ENCODE measurements around the gene RFX2.

RFX2 gene

GRCh38 chr19:6045108-6045507 lies 65.2 kb downstream of the RFX2 start:
- Histone ChIP-seq H3K4me1 (ENCODE audit: control insufficient read depth in 2 of 2, insufficient read depth in 1 of 2, low read depth in 1 of 2, low read length in 2 of 2) (peaks cover 0 to 3% of the 10 kb centered on the region in 2 donors), H3K4ac (ENCODE audit: low read length) (no peak overlapping the region), H3K4me3 (ENCODE audit: low read length in 2 of 2) (no peak overlapping the region), H3K14ac (ENCODE audit: low read length) (no peak overlapping the region), H2BK15ac (ENCODE audit: low read length) (no peak overlapping the region), H3K18ac (ENCODE audit: low read length) (no peak overlapping the region), H3K36me3 (replicated peaks in 1 of 2; ENCODE audit: control insufficient read depth in 2 of 2, insufficient read depth in 2 of 2, low read length in 2 of 2) (peaks cover 2 to 40% of the 10 kb centered on the region in 2 donors), H2AFZ (ENCODE audit: low read length) (no peak overlapping the region), H3K79me1 (ENCODE audit: low read depth, low read length) (peaks cover 4% of the 10 kb centered on the region), H2AK5ac (ENCODE audit: low read depth, low read length) (no peak overlapping the region), H4K91ac (ENCODE audit: low read depth, low read length, poor library complexity) (no peak overlapping the region), H4K8ac (ENCODE audit: low read depth, low read length) (no peak overlapping the region), H2BK12ac (ENCODE audit: low read length) (no peak overlapping the region), H3K9ac (ENCODE audit: low read depth, low read length, poor library complexity) (peak overlapping the region; percentile 12), H3K9me3 (replicated peaks in 1 of 2; ENCODE audit: control insufficient read depth in 2 of 2, insufficient read depth in 1 of 2, low read depth in 1 of 2, low read length in 2 of 2) (peaks cover 0 to 5% of the 10 kb centered on the region in 2 donors), H3K23ac (ENCODE audit: low read depth, low read length, poor library complexity) (no peak overlapping the region), H3K4me2 (ENCODE audit: insufficient read depth, low read length, poor library complexity, severe bottlenecking) (no peak overlapping the region), H2BK120ac (ENCODE audit: low read depth, low read length) (no peak overlapping the region), H3K27me3 (ENCODE audit: control insufficient read depth in 3 of 3, insufficient read depth in 3 of 3, low read depth in 1 of 3, low read length in 3 of 3) (no peaks in the 10 kb centered on the region), H2BK5ac (ENCODE audit: low read length) (no peak overlapping the region), H3K27ac (replicated peaks; ENCODE audit: low read length) (no peak overlapping the region)
- no peak for DNase-seq (ENCODE audit: low spot score)
- no CpG with 5 or more reads among the region's 7 CpGs for WGBS, 2 donors (ENCODE audit: extremely low coverage in 2 of 2, insufficient read length in 2 of 2, insufficient replicate concordance in 1 of 2)

- H3K4me1 ChIP-seq (ENCODE audit: control insufficient read depth in 2 of 2, insufficient read depth in 1 of 2, low read depth in 1 of 2, low read length in 2 of 2): peaks cover 0 to 3% of the 10 kb centered on the region in 2 donors
- no CpG with 5 or more reads among the region's 21 CpGs for WGBS, 2 donors (ENCODE audit: extremely low coverage in 2 of 2, insufficient read length in 2 of 2, insufficient replicate concordance in 1 of 2)
- no peak overlapping the region for H2AFZ ChIP-seq (ENCODE audit: low read length)
- peak overlapping the region; percentile 63 for H3K9ac ChIP-seq (ENCODE audit: low read depth, low read length, poor library complexity)
- H3K23ac ChIP-seq (ENCODE audit: low read depth, low read length, poor library complexity): peak overlapping the region; percentile 77
- peaks cover 4% of the 10 kb centered on the region for H3K79me1 ChIP-seq (ENCODE audit: low read depth, low read length)
- no peak overlapping the region for H2BK5ac ChIP-seq (ENCODE audit: low read length)
- no peaks in the 10 kb centered on the region for H3K27me3 ChIP-seq (ENCODE audit: control insufficient read depth in 3 of 3, insufficient read depth in 3 of 3, low read depth in 1 of 3, low read length in 3 of 3)
- H2BK15ac ChIP-seq (ENCODE audit: low read length): no peak overlapping the region
- no peak for DNase-seq (ENCODE audit: low spot score)
- peak overlapping the region; percentile 19 for H3K4ac ChIP-seq (ENCODE audit: low read length)
- H2AK5ac ChIP-seq (ENCODE audit: low read depth, low read length): no peak overlapping the region
- no peak overlapping the region for H3K14ac ChIP-seq (ENCODE audit: low read length)
- H3K4me2 ChIP-seq (ENCODE audit: insufficient read depth, low read length, poor library complexity, severe bottlenecking): no peak overlapping the region
- peaks cover 2 to 49% of the 10 kb centered on the region in 2 donors for H3K36me3 ChIP-seq (replicated peaks in 1 of 2; ENCODE audit: control insufficient read depth in 2 of 2, insufficient read depth in 2 of 2, low read length in 2 of 2)
- no peaks in the 10 kb centered on the region for H3K9me3 ChIP-seq (replicated peaks in 1 of 2; ENCODE audit: control insufficient read depth in 2 of 2, insufficient read depth in 1 of 2, low read depth in 1 of 2, low read length in 2 of 2)
- no peak overlapping the region for H4K8ac ChIP-seq (ENCODE audit: low read depth, low read length)
- H4K91ac ChIP-seq (ENCODE audit: low read depth, low read length, poor library complexity): no peak overlapping the region
- H3K4me3 ChIP-seq (ENCODE audit: low read length in 2 of 2): peak overlapping the region in 1 of 2 donors; percentile 67
- no peak overlapping the region for H2BK12ac ChIP-seq (ENCODE audit: low read length)
- H3K18ac ChIP-seq (ENCODE audit: low read length): peak overlapping the region; percentile 61
- H2BK120ac ChIP-seq (ENCODE audit: low read depth, low read length): no peak overlapping the region
- no peak overlapping the region for H3K27ac ChIP-seq (replicated peaks; ENCODE audit: low read length)
Observed at GRCh38 chr19:6044056-6044805, 66.1 kb downstream of the RFX2 start.

DNA sequence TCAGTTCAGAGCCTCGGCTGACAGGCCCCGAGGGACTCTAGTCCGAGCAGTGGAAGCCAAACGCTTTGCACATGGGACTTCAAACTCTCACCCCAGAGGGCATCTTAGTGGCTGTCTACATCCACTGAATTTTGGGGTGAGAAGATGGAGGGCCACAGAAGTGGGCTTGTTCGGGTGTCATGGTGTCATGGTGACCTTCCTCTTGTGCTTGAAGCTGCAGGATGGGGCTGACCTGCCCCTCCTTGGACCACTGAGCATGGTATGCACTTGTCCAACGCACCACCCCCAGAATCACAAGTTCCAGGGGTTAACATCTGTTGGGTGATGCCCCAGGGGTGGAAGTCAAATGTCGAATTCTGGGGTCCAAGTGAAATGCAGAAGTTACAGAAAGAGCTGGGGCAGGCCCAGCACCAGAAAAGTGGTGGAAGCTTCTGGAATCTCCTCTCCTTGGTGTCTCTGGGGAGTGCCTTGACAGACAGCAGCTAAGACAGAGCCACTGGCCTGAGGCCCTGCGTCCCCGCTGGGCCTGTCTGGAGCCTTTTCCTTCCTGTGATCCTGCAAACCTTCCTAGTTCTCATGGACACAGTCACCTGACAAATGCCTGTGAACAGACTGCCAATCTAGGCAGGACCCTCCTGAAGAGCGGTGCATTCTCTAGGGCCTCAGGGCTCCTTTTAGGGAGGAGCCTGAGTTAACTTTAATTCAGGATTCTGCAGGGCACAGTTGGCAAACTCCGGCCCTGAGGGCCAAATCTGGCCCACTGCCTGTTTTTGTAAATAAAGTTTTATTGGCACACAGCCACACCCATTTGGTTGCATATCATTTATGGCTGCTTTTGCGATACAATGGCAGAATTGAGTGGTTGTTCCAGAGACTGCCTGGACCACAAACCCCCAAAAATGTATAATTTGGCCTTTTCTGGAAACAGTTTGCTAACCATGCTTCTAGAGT lies 67.2 kb downstream of the RFX2 start:
- Histone ChIP-seq H2BK15ac (ENCODE audit: low read length) (no peak overlapping the region), H3K14ac (ENCODE audit: low read length) (no peak overlapping the region), H3K79me1 (ENCODE audit: low read depth, low read length) (peaks cover 4% of the 10 kb centered on the region), H3K18ac (ENCODE audit: low read length) (no peak overlapping the region), H3K36me3 (replicated peaks in 1 of 2; ENCODE audit: control insufficient read depth in 2 of 2, insufficient read depth in 2 of 2, low read length in 2 of 2) (peaks cover 2 to 56% of the 10 kb centered on the region in 2 donors), H2BK12ac (ENCODE audit: low read length) (no peak overlapping the region), H4K8ac (ENCODE audit: low read depth, low read length) (no peak overlapping the region), H4K91ac (ENCODE audit: low read depth, low read length, poor library complexity) (no peak overlapping the region), H3K9me3 (replicated peaks in 1 of 2; ENCODE audit: control insufficient read depth in 2 of 2, insufficient read depth in 1 of 2, low read depth in 1 of 2, low read length in 2 of 2) (no peaks in the 10 kb centered on the region), H3K4me1 (ENCODE audit: control insufficient read depth in 2 of 2, insufficient read depth in 1 of 2, low read depth in 1 of 2, low read length in 2 of 2) (no peaks in the 10 kb centered on the region), H2BK5ac (ENCODE audit: low read length) (no peak overlapping the region), H2AFZ (ENCODE audit: low read length) (no peak overlapping the region), H2BK120ac (ENCODE audit: low read depth, low read length) (no peak overlapping the region), H2AK5ac (ENCODE audit: low read depth, low read length) (no peak overlapping the region), H3K4me3 (ENCODE audit: low read length in 2 of 2) (no peak overlapping the region), H3K23ac (ENCODE audit: low read depth, low read length, poor library complexity) (no peak overlapping the region), H3K27ac (replicated peaks; ENCODE audit: low read length) (no peak overlapping the region), H3K4ac (ENCODE audit: low read length) (no peak overlapping the region), H3K27me3 (ENCODE audit: control insufficient read depth in 3 of 3, insufficient read depth in 3 of 3, low read depth in 1 of 3, low read length in 3 of 3) (no peaks in the 10 kb centered on the region), H3K9ac (ENCODE audit: low read depth, low read length, poor library complexity) (no peak overlapping the region), H3K4me2 (ENCODE audit: insufficient read depth, low read length, poor library complexity, severe bottlenecking) (no peak overlapping the region)
- no peak for DNase-seq (ENCODE audit: low spot score)
- WGBS, 2 donors (ENCODE audit: extremely low coverage in 2 of 2, insufficient read length in 2 of 2, insufficient replicate concordance in 1 of 2): no CpG with 5 or more reads among the region's 12 CpGs

DNA sequence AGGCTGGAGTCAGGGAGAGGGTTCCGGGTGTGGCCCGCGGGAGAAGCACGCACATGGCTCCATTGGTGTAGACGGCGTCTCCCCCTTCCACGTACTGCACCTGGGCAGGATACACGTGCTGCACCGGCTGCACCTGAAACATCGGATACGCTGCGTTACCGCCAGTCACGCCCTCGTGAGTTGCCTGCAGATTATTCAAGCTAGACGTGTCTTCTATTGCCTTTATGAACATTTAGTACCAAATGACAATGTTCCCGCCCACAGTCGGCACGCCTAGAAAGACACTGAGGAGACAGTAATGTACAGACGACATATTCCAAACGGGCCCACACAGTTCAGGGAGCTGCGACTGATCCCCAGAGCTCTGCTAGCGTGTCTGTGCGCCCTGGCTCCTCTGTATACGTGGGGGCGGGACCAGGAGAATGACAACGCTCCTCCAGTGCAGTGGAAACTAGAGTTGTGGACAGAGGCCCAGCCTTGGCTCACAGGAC lies 68.3 kb downstream of the RFX2 start:
- H3K4me1 ChIP-seq (ENCODE audit: control insufficient read depth in 2 of 2, insufficient read depth in 1 of 2, low read depth in 1 of 2, low read length in 2 of 2): no peaks in the 10 kb centered on the region
- no peak overlapping the region for H2BK5ac ChIP-seq (ENCODE audit: low read length)
- no peak overlapping the region for H3K4me3 ChIP-seq (ENCODE audit: low read length in 2 of 2)
- peak overlapping the region; percentile 51 for H3K9ac ChIP-seq (ENCODE audit: low read depth, low read length, poor library complexity)
- no peak for DNase-seq (ENCODE audit: low spot score)
- no peak overlapping the region for H3K14ac ChIP-seq (ENCODE audit: low read length)
- no peak overlapping the region for H3K4me2 ChIP-seq (ENCODE audit: insufficient read depth, low read length, poor library complexity, severe bottlenecking)
- H4K8ac ChIP-seq (ENCODE audit: low read depth, low read length): no peak overlapping the region
- H2BK12ac ChIP-seq (ENCODE audit: low read length): no peak overlapping the region
- no peaks in the 10 kb centered on the region for H3K9me3 ChIP-seq (replicated peaks in 1 of 2; ENCODE audit: control insufficient read depth in 2 of 2, insufficient read depth in 1 of 2, low read depth in 1 of 2, low read length in 2 of 2)
- no peaks in the 10 kb centered on the region for H3K27me3 ChIP-seq (ENCODE audit: control insufficient read depth in 3 of 3, insufficient read depth in 3 of 3, low read depth in 1 of 3, low read length in 3 of 3)
- H3K79me1 ChIP-seq (ENCODE audit: low read depth, low read length): peaks cover 4% of the 10 kb centered on the region
- H3K23ac ChIP-seq (ENCODE audit: low read depth, low read length, poor library complexity): no peak overlapping the region
- WGBS, 2 donors (ENCODE audit: extremely low coverage in 2 of 2, insufficient read length in 2 of 2, insufficient replicate concordance in 1 of 2): no CpG with 5 or more reads among the region's 27 CpGs
- no peak overlapping the region for H2BK120ac ChIP-seq (ENCODE audit: low read depth, low read length)
- no peak overlapping the region for H2AFZ ChIP-seq (ENCODE audit: low read length)
- no peak overlapping the region for H3K27ac ChIP-seq (replicated peaks; ENCODE audit: low read length)
- no peak overlapping the region for H3K18ac ChIP-seq (ENCODE audit: low read length)
- H4K91ac ChIP-seq (ENCODE audit: low read depth, low read length, poor library complexity): no peak overlapping the region
- no peak overlapping the region for H2AK5ac ChIP-seq (ENCODE audit: low read depth, low read length)
- no peak overlapping the region for H2BK15ac ChIP-seq (ENCODE audit: low read length)
- no peak overlapping the region for H3K4ac ChIP-seq (ENCODE audit: low read length)
- peaks cover 2 to 60% of the 10 kb centered on the region in 2 donors for H3K36me3 ChIP-seq (replicated peaks in 1 of 2; ENCODE audit: control insufficient read depth in 2 of 2, insufficient read depth in 2 of 2, low read length in 2 of 2)
